Ishikawa (cell line): ENCODE results near the gene TXNDC2.

Source experiments
- CEBPB ChIP-seq: IDR thresholded peaks from 2 replicates; pipeline ENCODE4 v1.6.1; 2012
- EP300 ChIP-seq: IDR thresholded peaks from 2 replicates; pipeline ENCODE4 v1.6.1; 2012; ENCODE audit warnings: borderline replicate concordance
- FOXM1 ChIP-seq: IDR thresholded peaks from 2 replicates; pipeline ENCODE4 v1.6.1; 2012; ENCODE audit warnings: low read depth, borderline replicate concordance
- RAD21 ChIP-seq: IDR thresholded peaks from 2 replicates; pipeline ENCODE4 v1.6.1; 2012; ENCODE audit warnings: low read depth
- TCF12 ChIP-seq: IDR thresholded peaks from 2 replicates; pipeline ENCODE4 v1.6.1; 2012; ENCODE audit warnings: low read depth
- TF ChIP-seq, protein P1 (sequence below): IDR thresholded peaks from 2 replicates; pipeline ENCODE4 v1.6.1; 2012
- TF ChIP-seq, protein P2 (sequence below): IDR thresholded peaks from 2 replicates; pipeline ENCODE4 v1.6.1; 2012
- TF ChIP-seq, protein P3 (sequence below): IDR thresholded peaks from 2 replicates; pipeline ENCODE4 v1.6.1; 2012; ENCODE audit warnings: low read depth, mild to moderate bottlenecking

DNA sequence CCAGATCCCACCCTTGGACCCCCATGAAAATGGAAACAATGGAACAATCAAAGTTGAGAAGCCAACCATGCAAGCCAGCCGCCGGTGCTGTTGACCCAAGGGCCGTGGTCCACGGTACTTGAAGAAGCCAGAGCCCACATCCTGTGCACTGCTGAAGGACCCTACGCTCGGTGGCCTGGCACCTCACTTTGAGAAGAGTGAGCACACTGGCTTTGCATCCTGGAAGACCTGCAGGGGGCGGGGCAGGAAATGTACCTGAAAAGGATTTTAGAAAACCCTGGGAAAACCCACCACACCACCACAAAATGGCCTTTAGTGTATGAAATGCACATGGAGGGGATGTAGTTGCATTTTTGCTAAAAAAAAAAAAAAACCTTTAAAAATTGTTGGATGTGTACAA, 26.5 kb upstream of the TXNDC2 start:
- TF ChIP-seq, protein P1, sequence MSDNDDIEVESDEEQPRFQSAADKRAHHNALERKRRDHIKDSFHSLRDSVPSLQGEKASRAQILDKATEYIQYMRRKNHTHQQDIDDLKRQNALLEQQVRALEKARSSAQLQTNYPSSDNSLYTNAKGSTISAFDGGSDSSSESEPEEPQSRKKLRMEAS = no peak
- TF ChIP-seq CEBPB (no peak), RAD21 (no peak), TCF12 (no peak), EP300 (no peak), FOXM1 (no peak)
- TF ChIP-seq, protein P2, sequence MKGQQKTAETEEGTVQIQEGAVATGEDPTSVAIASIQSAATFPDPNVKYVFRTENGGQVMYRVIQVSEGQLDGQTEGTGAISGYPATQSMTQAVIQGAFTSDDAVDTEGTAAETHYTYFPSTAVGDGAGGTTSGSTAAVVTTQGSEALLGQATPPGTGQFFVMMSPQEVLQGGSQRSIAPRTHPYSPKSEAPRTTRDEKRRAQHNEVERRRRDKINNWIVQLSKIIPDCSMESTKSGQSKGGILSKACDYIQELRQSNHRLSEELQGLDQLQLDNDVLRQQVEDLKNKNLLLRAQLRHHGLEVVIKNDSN = no peak
- TF ChIP-seq, protein P3, sequence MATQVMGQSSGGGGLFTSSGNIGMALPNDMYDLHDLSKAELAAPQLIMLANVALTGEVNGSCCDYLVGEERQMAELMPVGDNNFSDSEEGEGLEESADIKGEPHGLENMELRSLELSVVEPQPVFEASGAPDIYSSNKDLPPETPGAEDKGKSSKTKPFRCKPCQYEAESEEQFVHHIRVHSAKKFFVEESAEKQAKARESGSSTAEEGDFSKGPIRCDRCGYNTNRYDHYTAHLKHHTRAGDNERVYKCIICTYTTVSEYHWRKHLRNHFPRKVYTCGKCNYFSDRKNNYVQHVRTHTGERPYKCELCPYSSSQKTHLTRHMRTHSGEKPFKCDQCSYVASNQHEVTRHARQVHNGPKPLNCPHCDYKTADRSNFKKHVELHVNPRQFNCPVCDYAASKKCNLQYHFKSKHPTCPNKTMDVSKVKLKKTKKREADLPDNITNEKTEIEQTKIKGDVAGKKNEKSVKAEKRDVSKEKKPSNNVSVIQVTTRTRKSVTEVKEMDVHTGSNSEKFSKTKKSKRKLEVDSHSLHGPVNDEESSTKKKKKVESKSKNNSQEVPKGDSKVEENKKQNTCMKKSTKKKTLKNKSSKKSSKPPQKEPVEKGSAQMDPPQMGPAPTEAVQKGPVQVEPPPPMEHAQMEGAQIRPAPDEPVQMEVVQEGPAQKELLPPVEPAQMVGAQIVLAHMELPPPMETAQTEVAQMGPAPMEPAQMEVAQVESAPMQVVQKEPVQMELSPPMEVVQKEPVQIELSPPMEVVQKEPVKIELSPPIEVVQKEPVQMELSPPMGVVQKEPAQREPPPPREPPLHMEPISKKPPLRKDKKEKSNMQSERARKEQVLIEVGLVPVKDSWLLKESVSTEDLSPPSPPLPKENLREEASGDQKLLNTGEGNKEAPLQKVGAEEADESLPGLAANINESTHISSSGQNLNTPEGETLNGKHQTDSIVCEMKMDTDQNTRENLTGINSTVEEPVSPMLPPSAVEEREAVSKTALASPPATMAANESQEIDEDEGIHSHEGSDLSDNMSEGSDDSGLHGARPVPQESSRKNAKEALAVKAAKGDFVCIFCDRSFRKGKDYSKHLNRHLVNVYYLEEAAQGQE = no peak
